ENCODE measurements around the gene BAIAP2L2.
A peak's percentile ranks its signal among the peaks of the same experiment; 100 is the strongest.
"Not testable (repeated sequence)": the region's sequence is repeated elsewhere in the genome, so short reads cannot be mapped to it uniquely, and the experiment has no call there.

Gene BAIAP2L2

DNA sequence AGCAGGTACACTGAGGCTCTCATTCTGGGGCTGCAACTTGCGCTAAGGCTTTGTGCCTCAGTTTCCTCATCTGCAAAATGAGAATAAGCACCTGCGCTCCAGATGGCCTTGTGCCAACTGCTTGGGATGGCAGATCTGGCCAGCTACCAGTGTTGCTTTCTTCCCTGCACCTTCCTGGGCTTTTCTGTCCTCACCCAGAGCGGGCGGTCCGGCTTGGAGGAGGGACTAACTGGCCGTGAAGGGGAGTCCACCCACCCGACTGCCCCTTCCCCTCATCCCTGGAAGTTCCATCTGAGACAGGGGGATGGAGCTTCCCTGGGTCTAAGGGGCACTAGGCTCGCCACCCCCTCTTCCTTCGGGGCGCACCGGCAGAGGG, 30.0 kb downstream of the BAIAP2L2 start:
- H3K4me3 ChIP-seq (replicated peaks; ENCODE audit: low read depth, low read length): peak overlapping the region; percentile 7; the same call in 1 of the 2 replicates
- TF ChIP-seq, protein P1, sequence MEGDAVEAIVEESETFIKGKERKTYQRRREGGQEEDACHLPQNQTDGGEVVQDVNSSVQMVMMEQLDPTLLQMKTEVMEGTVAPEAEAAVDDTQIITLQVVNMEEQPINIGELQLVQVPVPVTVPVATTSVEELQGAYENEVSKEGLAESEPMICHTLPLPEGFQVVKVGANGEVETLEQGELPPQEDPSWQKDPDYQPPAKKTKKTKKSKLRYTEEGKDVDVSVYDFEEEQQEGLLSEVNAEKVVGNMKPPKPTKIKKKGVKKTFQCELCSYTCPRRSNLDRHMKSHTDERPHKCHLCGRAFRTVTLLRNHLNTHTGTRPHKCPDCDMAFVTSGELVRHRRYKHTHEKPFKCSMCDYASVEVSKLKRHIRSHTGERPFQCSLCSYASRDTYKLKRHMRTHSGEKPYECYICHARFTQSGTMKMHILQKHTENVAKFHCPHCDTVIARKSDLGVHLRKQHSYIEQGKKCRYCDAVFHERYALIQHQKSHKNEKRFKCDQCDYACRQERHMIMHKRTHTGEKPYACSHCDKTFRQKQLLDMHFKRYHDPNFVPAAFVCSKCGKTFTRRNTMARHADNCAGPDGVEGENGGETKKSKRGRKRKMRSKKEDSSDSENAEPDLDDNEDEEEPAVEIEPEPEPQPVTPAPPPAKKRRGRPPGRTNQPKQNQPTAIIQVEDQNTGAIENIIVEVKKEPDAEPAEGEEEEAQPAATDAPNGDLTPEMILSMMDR (IDR thresholded peaks at IDR 0.05; ENCODE audit: low read depth, low read length, missing control alignments): no peak
- no peak for DNase-seq (ENCODE audit: extremely low read depth, low read depth)

DNA sequence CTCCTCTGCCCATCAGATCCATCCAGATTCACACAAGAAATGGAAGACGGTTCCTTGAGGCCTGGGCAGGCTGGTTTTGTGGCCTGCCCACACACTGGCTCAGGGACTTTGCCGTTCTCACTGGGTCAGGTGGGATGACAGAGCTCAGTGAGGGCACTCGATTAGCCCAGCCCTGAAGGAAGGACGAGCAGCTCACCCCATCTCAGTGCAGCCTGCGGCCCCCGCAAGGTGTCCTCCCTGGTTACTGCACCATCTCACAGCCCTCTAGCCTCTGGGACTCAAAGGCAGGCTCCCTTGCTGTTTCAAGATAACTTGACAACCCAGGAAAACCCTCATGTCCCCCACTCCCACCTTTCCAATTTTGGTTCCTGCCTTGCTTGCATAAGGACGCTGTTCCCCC, 30.7 kb downstream of the BAIAP2L2 start:
- TF ChIP-seq, protein P1 (IDR thresholded peaks at IDR 0.05; ENCODE audit: low read depth, low read length, missing control alignments): no peak
- no peak for DNase-seq (ENCODE audit: extremely low read depth, low read depth)
- H3K4me3 ChIP-seq (replicated peaks; ENCODE audit: low read depth, low read length): no peak overlapping the region

DNA sequence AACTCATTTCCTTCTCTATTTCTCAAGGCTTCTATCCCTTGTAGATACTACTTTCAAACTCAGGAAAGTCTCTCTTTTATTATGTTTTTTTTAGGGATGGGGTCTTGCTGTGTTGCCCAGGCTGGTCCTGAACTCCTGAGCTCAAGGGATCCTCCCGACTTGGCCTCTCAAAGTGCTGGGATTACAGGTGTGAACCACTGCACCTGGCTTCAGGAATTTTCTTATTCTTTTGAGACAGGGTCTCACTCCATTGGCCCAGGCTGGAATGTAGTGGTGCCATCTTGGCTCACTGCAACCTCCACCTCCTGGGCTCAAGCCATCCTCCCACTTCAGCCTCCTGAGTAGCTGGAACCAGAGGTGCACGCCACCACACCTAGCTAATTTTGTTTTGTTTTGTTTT, 31.3 kb downstream of the BAIAP2L2 start:
- not testable (repeated sequence) for H3K4me3 ChIP-seq (replicated peaks; ENCODE audit: low read depth, low read length); DNase-seq (ENCODE audit: extremely low read depth, low read depth)

DNA sequence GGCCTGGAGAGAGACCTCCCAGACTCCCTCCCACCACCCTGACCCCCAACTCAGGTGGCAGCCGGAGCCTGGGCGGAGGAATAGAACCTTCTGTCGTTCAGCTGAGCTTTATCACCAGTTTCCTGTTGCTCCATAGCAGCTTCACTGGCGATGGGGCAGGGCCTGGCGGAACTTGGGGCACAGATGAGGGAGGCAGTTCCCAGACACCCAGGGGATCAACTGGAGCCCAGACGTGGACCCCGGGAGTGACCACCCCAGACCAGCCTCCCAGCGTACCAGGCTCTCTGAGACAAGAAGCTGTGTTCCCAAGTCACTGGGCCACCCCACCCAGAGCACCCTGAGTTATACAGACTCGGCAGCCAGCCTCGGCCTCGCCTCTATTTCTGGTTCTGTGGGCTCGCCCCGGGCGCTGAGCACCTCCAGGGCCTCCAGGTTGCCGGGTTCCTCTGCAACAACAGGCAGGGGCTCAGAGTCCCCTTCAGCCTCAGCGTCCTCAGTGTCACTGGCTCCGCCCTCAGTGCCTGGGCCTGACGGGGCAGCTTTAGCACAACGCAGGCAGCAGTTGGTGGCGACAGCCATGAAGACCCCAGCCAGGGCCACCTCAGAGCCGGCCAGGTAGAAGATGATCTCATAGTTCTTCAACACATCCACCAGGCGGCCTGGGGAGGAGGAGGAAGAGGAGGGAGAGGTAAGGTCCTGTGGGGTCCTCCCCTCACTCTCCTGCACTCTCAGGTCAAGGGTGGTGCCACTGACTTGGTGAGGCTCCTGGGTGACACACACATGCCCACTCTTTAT, 32.2 kb downstream of the BAIAP2L2 start:
- DNase-seq (ENCODE audit: extremely low read depth, low read depth): no peak

DNA sequence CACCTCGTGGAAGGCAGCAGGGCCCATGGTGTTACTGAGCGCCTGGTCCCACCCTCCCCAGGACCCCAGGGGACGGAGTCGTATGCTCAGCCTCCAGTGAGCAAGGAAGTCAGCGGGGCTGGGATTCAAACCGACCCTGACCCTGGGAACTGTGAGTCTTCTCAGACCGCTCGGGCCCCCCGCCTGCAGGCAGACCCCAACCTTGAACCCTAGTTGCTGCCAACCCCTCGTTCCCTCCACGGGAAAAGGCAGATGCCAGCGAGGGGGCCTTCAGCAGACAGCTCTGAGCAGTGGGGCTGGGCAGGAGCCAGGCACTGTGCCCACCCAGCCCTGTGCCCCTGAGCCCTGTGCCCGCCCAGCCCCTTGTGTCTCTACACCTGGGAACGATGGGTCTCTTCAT, 32.9 kb downstream of the BAIAP2L2 start:
- no peak for DNase-seq (ENCODE audit: extremely low read depth, low read depth)
- TF ChIP-seq, protein P1 (IDR thresholded peaks at IDR 0.05; ENCODE audit: low read depth, low read length, missing control alignments): no peak
- no peak overlapping the region for H3K4me3 ChIP-seq (replicated peaks; ENCODE audit: low read depth, low read length)

More for the DNA sequence above, 32.2 kb downstream of the BAIAP2L2 start:
- TF ChIP-seq, protein P1 (IDR thresholded peaks at IDR 0.05; ENCODE audit: low read depth, low read length, missing control alignments): no peak
- H3K4me3 ChIP-seq (replicated peaks; ENCODE audit: low read depth, low read length): no peak overlapping the region

DNA sequence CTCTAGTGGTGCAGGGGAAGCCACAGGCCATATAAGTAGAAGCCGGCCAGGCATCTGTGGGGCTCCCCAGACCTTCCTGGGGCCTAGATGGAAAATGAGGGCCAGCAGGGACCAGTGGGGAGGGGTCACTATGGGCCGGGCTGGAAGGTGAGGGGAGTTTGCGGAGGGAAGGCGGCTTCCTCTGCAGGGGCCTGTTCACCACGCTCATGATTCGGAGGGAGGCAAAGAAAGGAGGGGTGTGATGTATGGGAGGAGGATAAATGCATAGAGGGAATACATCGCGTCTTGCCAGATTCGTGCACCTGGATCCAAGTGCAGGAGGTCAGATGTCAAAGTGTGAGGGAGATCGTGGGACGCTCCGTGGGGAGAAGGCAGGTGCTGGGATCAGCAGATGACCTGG, 33.4 kb downstream of the BAIAP2L2 start:
- no peak for DNase-seq (ENCODE audit: extremely low read depth, low read depth)
- no peak overlapping the region for H3K4me3 ChIP-seq (replicated peaks; ENCODE audit: low read depth, low read length)
- TF ChIP-seq, protein P1 (IDR thresholded peaks at IDR 0.05; ENCODE audit: low read depth, low read length, missing control alignments): no peak

DNA sequence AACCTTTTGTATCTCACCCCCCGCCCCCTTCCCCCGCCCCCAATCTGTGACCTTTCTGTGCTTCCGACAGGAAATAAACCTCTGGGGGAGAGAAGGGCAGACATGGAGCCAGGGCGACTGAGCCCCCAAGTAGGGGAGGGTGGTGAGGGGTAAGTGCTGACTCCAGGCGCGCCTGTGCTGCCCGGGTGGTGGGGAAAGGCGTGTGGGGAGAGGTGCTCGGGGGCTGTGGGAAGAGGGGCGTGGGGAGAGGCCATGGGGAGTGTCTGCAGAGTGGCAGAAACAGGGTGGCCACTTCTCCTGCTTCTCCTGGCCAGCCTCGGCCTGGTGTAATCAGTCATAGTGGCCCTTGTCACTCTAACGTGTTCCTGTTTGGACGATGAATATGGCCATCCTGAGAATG, 34.5 kb downstream of the BAIAP2L2 start:
- no peak for DNase-seq (ENCODE audit: extremely low read depth, low read depth)
- TF ChIP-seq, protein P1 (IDR thresholded peaks at IDR 0.05; ENCODE audit: low read depth, low read length, missing control alignments): no peak
- H3K4me3 ChIP-seq (replicated peaks; ENCODE audit: low read depth, low read length): no peak overlapping the region

All from HFF-Myc (cell line).